ENCODE results near the gene VIL1.
A peak's percentile ranks its signal among the peaks of the same experiment; 100 is the strongest.

VIL1 gene

DNA sequence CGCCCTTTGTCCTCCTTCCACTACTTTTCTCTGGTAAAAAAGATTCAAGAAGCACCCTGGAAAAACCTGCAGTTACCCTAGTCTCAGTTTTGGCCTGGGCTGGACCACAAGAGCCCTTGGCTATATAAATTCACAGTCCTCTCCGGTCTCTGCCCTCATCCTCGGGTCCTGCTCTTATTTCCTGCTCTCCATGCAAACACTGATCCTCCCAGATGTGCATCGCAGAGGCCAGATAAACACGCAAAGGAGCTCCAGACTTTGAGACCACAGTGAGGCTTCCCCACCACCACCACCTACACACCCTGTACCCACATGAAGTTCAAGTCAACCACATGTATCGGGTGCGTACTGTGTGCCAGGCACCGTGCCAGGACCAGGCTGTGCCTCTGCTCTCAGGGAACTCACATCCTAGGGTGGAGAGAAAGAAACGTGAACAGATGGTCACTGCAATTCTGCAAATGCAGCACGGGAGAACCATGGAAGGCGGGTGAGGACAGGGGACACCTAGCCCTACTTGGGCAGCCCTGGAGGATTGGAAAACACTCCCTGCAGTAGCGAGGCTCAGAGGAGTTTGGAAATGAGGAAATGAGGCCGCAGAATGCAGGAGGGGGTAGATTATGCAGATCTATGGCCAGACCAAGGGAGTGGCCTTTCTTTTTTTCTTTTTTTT is 11.8 kb upstream of the VIL1 start:
- DNase-seq: peak; percentile 45 to 78

DNA sequence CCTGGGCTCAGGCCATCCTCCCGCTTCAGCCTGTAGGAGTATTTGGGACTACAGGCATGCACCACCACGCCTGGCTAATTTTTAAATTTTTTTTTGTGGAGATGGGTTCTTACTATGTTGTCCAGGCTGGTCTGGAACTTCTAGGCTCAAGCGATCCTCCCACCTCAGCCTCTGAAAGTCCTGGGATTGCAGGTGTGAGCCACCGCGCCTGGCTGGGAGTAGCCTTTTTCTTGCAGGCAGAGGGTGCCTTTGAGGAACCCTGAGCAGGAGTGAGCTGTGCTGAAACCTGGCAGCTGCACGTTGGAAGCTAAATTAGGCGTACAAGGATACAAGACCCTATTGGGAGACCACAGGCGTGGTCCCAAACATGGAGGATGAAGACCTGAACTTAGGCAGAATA is 11.2 kb upstream of the VIL1 start:
- DNase-seq: no peak

DNA sequence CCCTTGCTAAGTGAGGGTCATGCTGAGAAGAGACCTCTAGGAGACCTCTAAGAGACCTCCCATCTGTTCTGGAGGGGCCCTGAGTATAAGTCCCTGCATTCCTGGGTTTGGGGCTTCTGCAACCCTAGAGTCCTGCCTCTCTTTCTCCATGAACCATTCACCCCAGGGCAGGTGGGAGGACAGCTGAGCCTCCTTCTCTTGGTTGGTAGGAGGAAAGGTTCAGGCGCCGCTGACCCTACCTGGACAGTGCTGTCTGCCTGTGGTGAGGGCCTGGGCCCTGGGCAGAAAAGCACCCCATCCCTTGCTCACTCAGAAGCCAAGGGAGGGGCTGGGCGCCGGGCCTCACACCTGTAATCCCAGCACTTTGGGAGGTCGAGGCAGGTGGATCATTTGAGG is 604 bp upstream of the VIL1 start:
- DNase-seq: no peak

DNA sequence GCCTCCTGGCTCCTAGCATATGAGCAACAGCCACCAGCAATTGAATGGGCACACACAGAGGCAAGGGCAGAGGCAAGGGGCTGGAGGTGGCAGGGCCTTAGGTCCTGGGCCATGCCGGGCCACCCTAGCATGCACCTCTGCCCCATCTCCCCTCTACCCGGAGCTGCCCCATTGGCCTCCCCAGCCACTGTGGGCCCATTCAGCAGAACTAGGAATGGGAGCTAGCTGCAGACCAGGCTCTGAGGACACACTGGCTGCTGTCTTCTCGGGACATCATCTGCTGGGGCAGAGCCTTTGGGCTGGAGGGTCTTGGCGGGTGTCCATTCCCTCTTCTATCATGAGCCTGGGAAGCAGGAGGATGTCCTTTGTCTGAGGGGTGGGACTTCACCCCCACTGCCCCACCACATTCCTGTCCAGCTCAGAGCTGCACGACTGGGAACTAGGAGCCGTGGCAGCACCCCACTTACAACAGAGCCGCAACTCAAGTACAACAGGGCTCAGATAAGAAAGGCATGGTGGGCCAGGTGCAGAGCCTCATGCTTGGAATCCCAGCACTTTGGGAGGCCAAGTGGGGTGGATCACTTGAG is 800 bp downstream of the VIL1 start:
- DNase-seq: no peak

DNA sequence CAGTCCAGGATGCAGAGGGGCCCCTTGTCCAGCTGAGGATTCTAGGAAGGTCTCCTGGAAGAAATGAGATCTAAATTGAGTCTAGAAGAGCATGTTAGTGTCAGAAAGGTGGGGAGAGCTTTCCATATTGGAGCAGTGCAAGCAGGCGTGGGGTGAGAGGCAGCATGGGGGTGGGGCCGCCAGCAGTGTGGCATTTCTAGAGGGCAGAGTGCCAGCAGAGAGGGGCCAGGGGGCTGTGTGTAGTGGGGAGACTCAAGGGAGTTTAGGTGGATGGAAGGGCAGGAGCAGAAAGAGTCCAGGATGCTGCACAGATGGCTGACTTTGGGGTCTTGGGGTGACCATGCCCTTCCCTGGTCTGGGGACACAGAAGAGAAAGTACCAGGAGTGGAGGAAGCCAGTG is 2.1 kb downstream of the VIL1 start:
- DNase-seq: no peak

DNA sequence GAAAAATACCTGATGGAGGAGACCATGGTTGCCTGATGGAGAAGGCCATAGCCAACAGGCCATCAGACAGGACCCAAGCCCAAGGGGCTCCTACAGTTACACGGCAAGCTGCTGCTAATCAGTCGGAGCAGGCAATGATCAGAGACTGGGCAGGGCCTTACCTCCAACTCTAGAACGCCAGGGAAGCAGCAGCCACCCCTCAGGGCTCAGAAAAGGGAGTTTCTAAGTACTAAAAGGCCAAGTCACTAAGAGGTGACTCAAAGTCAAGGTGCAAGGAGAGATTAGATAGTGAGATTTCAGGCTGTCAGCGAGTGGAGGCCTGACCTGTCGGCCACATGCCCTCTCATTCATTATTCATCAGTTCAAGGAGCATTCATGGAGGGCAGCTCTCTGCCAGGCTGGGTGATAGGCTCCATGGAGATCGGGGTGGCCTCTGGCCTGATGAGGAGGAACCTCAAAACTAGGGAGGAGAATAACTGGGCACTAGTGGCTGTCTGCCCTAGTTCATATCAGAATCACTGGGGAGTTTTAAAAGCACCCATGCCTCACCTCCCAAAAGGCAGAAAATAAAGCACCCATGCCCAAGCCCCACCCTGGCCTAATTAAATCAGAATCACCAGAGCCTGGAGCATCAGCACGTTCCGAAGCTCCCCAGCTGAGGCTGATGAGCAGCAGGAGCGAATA is 3.6 kb downstream of the VIL1 start:
- no peak for DNase-seq

DNA sequence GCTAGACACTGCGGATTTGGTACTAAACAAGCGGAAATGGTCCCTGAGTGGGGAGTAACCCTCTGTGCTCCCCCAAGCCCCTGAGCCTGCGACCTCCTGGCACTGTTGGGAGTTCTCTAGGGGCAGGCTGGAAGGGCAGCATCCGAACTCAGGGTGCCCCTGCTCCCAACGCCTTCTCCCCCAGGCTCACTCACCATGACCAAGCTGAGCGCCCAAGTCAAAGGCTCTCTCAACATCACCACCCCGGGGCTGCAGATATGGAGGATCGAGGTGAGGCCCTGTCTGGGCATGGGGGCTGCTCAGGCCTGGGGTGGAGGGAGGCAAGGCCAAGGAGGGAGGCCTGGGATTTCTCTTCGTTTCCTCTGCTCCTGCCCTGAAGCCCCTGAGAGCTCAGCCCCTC is 4.7 kb downstream of the VIL1 start:
- DNase-seq: no peak

DNA sequence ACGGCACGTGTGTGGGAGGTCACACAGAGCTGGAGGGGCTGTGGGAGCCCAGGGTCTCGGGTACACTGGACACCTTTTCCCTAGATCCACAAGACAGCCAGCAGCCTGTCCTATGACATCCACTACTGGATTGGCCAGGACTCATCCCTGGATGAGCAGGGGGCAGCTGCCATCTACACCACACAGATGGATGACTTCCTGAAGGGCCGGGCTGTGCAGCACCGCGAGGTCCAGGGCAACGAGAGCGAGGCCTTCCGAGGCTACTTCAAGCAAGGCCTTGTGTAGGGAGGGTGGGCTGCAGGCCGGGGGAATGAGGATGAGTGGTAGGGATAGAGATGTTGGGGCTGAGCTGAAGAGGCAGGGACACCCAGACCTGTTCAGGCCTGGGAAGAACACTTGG is 6.6 kb downstream of the VIL1 start:
- no peak for DNase-seq

DNA sequence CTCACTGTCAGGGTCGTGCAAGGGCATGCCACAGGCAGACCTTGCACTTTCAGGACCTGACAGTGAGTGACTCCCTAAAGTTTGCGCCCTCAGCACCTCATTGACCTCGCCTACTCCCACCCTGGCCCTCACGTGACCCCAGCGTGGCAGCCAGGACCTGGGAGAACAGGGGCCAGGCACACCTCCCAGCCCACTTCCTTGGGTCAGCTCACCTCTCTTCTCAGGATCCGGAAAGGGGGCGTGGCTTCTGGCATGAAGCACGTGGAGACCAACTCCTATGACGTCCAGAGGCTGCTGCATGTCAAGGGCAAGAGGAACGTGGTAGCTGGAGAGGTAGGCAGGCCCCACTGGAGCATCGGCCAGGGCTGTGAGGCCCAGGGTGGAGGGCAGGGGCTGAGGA is 8.8 kb downstream of the VIL1 start:
- DNase-seq: no peak

DNA sequence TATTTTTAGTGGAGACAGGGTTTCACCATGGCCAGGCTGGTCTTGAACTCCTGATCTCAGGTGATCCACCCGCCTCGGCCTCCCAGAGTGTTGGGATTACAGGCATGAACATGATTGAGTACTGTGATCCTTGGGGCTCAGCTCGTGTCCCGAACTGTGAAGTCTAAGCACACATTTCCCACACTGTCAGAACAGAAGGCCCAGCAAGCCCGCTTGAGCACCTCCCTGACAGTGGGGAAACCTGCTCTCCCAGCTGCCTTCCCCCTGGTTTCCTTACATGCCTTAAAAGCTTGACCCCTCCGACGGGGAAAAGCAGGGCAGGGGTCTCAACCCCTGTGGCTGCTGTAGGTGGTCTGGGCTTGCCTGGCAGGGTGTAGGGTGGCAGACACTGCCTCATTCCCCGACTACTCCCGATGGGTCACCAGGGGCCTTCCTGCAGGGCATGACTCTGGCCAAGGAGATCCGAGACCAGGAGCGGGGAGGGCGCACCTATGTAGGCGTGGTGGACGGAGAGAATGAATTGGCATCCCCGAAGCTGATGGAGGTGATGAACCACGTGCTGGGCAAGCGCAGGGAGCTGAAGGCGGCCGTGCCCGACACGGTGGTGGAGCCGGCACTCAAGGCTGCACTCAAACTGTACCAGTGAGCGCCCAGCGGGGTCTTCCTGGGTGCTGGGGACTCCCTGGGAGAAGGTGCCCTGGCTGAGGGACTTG is 10.1 kb downstream of the VIL1 start:
- DNase-seq: no peak

DNA sequence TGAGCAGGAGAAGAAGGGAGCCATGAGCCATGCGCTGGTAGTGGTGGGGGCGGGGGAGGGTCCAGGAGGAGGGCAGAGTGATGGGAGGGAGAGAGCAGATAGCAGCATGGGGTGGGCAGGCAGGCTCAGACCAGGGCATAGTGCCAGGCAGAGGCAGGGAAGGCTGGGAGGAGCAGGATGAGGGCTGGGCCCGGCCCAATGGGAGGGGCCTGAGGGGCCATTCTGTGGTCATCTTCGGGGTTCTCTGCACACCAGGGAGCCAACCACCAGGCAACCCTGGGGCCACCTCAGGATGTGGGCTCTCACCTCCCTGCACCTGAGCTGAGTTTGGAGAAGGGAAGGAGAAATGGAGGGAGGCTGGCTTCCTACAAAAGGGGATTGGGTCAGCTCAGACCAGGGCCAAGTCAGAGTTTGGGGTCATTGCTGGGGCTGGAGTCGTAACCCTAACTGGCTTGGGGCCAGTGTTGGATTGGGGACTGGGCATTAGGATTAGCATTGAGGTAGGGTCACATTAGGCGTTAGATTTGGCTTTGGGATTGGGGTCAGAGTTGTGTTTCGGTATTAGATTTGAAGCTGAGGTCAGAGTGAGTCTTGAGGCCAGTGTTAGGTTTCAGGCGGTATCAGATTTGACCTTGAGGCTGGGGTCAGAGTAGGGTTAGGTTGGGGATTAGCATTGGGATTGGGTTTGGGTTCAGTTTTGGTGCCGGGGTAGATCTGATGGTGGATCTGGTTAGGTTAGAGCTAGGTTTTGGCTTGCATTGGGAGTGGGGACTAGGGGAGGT is 11.2 kb downstream of the VIL1 start:
- no peak for DNase-seq

DNA sequence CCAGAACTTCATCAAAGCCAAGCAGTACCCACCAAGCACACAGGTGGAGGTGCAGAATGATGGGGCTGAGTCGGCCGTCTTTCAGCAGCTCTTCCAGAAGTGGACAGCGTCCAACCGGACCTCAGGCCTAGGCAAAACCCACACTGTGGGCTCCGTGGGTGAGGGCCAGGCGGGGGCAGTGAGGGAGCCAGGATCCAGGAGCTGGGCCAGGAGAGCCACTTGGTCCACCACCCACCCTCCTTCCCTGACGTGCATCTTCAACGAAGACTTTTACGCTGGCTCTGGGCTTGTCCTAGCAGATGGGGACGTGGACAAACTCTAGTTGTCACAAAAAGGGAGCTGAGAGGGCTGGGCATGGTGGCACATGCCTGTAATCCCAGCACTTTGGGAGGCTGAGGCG is 11.8 kb downstream of the VIL1 start:
- no peak for DNase-seq

DNA sequence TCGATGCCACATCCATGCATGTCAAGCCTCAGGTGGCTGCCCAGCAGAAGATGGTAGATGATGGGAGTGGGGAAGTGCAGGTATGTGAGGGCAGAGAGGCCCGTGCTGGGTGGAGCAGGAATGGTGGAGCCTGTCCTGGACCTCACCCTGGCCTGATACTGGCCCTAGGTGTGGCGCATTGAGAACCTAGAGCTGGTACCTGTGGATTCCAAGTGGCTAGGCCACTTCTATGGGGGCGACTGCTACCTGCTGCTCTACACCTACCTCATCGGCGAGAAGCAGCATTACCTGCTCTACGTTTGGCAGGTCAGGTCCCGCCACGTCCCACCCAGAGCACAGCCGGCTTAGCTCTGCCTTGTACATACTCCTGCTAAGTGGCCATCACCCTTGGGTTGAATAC is 13.0 kb downstream of the VIL1 start:
- no peak for DNase-seq

DNA sequence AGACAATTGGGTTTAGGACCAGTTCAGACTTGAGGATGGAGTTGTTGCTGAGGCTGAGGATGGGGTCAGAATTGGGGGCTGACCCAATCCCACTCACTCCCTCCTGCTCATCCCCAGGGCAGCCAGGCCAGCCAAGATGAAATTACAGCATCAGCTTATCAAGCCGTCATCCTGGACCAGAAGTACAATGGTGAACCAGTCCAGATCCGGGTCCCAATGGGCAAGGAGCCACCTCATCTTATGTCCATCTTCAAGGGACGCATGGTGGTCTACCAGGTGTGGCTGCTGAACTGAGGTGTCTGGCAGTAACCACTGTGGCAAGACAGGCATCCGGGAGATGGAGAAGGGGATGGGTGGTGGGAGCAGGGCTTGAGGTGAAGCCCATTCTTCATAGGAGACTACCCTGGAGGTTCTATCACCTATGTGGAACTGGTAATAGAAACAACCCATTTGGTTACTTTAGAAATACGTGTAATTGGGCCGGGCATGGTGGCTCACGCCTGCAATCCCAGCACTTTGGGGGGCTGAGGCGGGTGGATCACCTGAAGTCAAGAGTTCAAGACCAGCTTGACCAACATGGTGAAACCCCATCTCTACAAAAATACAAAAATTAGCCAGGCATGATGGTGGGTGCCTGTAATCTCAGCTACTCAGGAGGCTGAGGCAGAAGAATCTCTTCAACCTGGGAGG is 13.9 kb downstream of the VIL1 start:
- no peak for DNase-seq

DNA sequence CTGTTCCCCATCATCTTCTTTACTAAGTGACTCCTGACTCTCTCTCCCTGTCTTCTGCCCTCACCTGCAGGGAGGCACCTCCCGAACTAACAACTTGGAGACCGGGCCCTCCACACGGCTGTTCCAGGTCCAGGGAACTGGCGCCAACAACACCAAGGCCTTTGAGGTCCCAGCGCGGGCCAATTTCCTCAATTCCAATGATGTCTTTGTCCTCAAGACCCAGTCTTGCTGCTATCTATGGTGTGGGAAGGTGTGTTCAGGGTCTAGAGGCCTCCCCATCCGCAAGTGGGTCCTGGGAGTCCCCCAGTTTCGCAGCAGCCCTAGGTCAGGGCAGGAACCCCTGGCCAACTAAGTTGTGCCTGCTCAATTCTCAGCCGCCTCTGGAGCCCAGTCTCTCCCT is 15.5 kb downstream of the VIL1 start:
- no peak for DNase-seq

DNA sequence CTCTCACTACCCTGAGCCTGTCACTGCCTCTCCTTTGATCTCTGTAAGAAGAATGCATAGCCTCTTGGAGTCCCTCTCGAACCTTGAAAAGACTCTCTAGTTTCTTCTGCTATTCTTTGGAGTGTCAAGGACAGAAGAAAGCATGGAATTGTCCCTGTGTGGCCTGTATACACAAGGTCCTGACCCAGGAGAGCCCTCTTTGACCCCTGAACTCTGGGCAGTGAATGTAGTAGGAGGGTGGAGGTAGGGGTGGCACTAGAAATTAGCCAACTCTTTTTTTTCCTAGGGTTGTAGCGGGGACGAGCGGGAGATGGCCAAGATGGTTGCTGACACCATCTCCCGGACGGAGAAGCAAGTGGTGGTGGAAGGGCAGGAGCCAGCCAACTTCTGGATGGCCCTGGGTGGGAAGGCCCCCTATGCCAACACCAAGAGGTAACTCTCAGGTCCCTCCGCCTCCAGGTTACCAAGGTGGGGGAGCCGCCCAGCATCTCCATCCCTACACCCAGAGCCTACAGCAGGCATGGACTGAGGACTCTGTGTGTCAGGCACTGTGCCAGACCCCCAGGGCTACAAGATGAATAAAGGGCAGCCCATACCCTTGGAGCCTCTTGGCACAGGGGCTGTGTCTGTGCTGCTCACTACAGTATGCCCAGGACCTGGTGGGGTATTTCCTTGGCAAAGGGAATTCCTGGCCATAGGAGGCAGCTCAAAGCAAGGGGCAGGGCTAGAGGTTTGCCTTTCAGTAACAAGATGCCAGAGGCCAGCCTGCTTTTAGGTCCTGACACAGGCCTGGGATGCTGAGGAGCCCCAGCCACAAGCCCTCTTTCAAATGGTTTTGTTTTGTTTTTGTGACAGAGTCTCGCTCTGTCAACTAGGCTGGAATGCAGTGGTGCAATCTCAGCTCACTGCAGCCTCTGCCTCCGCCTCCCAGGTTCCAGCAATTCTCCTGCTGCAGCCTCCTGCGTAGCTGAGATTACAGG is 16.4 kb downstream of the VIL1 start:
- no peak for DNase-seq

DNA sequence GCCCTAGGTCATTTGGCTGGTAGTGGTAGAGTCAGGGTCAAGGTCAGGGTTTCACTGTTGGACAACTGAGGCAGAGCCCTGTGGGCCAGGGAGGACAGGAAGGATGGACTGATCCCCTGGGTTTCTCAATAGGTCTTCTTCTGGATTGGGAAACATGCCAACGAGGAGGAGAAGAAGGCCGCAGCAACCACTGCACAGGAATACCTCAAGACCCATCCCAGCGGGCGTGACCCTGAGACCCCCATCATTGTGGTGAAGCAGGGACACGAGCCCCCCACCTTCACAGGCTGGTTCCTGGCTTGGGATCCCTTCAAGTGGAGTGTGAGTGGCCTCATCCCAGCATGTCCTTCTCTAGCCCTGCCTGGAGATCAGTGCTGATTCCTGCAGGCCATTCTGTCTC is 18.1 kb downstream of the VIL1 start:
- DNase-seq: no peak

DNA sequence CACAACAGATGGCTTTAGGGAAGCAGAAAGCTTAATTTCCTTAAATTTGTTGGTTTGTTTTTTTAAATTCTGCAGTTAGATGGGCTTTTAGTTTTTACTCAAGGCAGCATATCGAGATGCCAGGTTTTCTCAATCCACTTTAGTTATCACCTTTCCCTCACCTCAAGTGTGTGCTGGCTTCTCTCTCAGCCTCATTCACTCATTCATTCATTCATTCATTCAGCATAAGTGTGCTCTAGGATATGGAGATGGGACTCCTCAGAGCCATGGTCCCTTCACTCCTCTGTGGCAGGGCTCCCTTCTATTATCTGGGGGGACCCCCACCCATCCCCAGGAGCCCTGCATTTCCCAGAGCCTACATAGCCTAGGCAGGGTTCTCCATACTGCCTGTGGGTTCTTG is 19.0 kb downstream of the VIL1 start:
- no peak for DNase-seq

DNA sequence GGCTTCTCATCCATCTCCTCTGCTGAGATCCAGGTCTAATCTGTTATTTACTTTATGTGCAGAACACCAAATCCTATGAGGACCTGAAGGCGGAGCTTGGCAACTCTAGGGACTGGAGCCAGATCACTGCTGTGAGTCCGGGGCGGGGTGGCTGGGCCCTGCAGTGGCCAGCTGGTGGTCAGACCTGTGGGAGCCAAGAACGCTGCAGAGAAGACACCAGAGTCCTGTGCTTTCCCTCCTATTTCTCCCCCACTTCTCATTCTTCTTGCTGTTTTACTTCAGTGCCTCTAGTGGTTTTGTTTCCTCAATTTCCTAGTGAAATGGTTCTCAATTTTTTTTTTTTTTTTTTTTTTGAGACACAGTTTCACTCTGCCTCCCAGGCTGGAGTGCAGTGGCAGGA is 19.7 kb downstream of the VIL1 start:
- DNase-seq: no peak

DNA sequence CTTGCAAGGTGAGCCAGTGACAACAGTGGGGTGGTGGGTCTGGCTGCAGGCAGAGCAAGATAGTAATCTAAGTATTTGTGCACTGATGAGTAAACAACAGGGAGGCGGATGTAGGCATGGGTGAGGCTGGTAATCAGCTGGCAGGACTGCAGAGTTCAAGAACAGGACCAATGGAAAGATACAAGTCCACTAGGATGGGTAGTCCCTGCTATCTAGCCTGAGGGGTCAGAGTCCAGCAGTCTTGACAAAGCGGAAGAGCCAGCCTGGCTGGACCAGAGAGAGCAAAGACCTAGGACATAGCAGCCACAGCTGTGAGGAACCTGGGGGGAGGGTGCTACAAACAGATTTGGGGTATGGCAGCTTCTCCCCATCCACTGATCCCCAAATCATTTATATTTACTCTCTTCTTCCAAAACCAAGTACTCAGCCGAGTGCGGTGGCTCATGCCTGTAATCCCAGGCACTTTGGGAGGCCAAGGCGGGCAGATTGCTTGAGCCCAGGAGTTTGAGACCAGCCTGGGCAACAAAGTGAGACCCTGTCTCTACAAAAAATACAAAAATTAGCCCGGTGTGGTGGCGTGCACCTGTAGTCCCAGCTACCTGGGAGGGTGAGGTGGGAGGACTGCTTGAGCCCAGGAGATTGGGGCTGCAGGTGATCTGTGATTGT is 25.9 kb downstream of the VIL1 start:
- no peak for DNase-seq

DNA sequence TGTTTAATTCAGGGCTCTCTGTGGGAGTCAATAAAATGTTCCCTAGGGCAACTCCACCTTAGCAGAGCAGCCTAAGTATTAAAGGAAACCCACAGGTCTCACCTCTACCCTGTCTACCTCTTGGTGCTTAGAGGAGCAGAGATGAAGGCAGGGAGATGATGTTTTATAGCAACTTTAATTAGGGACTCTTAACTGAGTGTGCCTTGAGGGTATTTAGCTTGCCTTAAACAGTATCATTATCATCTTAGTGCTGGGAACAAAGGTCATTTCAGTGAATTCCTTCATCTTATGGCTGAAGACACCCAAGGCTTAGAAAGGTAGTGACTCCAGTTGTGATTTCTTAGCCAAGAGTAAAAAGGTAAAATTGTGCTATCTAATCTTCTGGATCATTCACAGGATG is 26.7 kb downstream of the VIL1 start:
- DNase-seq: no peak
